Measurements from ENCODE around the gene RPRD1B. TPM values are rescaled to one million over a fixed set of nuclear protein-coding genes. Genes with fewer than 3 reads are reported as not detected.

The RPRD1B gene
- total and polyA plus RNA-seq, 2 of the 13 experiments (the other 11 are each of a cell fraction or from before 2014, with no cell fraction given), result 31.1 to 41.5 TPM

DNA sequence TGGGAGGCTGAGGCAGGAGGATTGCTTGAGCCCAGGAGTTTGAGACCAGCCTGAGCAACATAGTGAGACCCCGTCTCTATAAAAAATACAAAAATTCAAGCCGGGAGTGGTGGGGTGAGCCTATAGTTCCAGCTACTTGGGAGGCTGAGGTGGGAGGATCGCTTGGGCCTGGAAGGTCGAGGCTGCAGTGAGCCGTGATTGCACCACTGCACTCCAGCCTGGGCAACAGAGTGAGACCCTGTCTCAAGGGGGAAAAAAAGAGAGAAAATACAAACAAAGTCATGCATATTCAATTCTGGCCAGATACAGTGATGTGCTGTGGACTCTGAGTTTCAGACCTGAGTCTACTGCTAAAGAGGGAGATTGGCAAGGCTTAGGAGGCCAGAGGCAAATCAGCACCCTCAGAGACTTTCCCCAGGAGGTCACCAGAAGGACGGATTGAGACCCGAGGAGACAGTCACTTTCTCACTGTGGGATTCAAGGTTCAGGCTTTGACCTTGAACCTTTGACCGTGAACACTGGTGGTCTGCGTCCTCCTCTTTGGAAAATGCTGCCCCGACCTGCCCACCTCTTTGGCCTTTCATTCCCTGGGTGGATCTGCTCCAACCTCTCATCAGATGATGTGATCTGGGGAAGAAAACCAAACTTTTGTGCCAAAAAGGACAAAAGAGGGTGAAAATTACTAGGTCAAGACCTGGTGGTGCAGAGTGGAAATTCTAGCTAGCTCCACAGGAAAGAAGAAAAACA, 100.3 kb downstream of the RPRD1B start (continued):
- TF ChIP-seq ZNF576 (CRISPR knock-in tag; IDR thresholded peaks at IDR 0.05) (no peak), RELA (CRISPR knock-in tag; IDR thresholded peaks at IDR 0.05) (no peak), ZNF574 (CRISPR knock-in tag; IDR thresholded peaks at IDR 0.05) (no peak), ZNF670 (CRISPR knock-in tag; IDR thresholded peaks at IDR 0.05; ENCODE audit: borderline replicate concordance) (no peak), ZBTB38 (CRISPR knock-in tag; IDR thresholded peaks at IDR 0.05) (no peak), CBFB (CRISPR knock-in tag; IDR thresholded peaks at IDR 0.05) (no peak), ZNF589 (CRISPR knock-in tag; conservative IDR thresholded peaks at IDR 0.05) (no peak), ZBED4 (CRISPR knock-in tag; IDR thresholded peaks at IDR 0.05; ENCODE audit: borderline replicate concordance) (no peak), NR2F1 (CRISPR knock-in tag; IDR thresholded peaks at IDR 0.05) (no peak), ETV5 (CRISPR knock-in tag; IDR thresholded peaks at IDR 0.05; ENCODE audit: borderline replicate concordance) (no peak), SMYD3 (CRISPR knock-in tag; IDR thresholded peaks at IDR 0.05) (no peak), RBFOX2 (IDR thresholded peaks at IDR 0.05; ENCODE audit: low read depth, low read length) (no peak), HOXA3 (CRISPR knock-in tag; IDR thresholded peaks at IDR 0.05) (no peak; the same call in 1 of the 2 replicates)
- TF ChIP-seq, protein P1, sequence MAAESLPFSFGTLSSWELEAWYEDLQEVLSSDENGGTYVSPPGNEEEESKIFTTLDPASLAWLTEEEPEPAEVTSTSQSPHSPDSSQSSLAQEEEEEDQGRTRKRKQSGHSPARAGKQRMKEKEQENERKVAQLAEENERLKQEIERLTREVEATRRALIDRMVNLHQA (CRISPR knock-in tag; IDR thresholded peaks at IDR 0.05), result no peak
- TF ChIP-seq, protein P2, sequence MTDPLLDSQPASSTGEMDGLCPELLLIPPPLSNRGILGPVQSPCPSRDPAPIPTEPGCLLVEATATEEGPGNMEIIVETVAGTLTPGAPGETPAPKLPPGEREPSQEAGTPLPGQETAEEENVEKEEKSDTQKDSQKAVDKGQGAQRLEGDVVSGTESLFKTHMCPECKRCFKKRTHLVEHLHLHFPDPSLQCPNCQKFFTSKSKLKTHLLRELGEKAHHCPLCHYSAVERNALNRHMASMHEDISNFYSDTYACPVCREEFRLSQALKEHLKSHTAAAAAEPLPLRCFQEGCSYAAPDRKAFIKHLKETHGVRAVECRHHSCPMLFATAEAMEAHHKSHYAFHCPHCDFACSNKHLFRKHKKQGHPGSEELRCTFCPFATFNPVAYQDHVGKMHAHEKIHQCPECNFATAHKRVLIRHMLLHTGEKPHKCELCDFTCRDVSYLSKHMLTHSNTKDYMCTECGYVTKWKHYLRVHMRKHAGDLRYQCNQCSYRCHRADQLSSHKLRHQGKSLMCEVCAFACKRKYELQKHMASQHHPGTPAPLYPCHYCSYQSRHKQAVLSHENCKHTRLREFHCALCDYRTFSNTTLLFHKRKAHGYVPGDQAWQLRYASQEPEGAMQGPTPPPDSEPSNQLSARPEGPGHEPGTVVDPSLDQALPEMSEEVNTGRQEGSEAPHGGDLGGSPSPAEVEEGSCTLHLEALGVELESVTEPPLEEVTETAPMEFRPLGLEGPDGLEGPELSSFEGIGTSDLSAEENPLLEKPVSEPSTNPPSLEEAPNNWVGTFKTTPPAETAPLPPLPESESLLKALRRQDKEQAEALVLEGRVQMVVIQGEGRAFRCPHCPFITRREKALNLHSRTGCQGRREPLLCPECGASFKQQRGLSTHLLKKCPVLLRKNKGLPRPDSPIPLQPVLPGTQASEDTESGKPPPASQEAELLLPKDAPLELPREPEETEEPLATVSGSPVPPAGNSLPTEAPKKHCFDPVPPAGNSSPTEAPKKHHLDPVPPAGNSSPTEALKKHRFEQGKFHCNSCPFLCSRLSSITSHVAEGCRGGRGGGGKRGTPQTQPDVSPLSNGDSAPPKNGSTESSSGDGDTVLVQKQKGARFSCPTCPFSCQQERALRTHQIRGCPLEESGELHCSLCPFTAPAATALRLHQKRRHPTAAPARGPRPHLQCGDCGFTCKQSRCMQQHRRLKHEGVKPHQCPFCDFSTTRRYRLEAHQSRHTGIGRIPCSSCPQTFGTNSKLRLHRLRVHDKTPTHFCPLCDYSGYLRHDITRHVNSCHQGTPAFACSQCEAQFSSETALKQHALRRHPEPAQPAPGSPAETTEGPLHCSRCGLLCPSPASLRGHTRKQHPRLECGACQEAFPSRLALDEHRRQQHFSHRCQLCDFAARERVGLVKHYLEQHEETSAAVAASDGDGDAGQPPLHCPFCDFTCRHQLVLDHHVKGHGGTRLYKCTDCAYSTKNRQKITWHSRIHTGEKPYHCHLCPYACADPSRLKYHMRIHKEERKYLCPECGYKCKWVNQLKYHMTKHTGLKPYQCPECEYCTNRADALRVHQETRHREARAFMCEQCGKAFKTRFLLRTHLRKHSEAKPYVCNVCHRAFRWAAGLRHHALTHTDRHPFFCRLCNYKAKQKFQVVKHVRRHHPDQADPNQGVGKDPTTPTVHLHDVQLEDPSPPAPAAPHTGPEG (CRISPR knock-in tag; IDR thresholded peaks at IDR 0.05), result peak; percentile 17; the same call in 1 of the 2 replicates
